ENCODE results near the gene GTPBP6. TPM values are rescaled to one million over a fixed set of nuclear protein-coding genes. Genes with fewer than 3 reads are reported as not detected.
A peak's percentile ranks its signal among the peaks of the same experiment; 100 is the strongest.

Gene GTPBP6
- total and polyA plus RNA-seq, 2 experiments from 2014 or later: 41.4 to 66.8 TPM

- no peaks in the 10 kb centered on the region for H3K27me3 ChIP-seq (ENCODE audit: insufficient read depth)
Observed at GRCh38 chrX:274904-275475, 43.6 kb downstream of the GTPBP6 start.

DNA sequence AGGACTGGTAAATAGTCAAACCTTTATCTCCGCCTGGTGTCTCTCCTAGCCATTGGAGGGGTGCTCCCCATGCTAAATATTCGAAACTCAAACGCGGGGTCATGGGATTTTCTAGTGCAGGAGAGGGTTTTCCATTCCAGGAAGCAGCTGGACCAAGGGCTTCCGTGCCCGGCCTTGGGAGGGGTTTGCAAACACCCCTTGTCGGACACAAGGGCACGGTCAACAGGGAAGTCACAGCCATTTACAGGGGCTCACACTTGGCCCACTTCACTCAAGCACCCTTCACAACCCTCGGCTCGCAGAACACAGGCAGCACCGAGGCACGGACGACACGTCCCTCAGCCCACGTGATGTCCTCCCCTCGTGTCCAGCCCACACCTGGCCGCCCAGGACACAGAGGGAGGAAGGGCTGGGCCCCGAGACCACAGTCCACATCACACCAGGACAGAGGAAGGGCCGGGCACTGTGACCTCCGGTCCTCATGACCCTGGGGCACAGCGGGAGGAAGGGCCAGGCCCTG lies 47.7 kb downstream of the GTPBP6 start:
- Histone ChIP-seq H3K79me2 (replicated peaks; ENCODE audit: insufficient read depth) (no peaks in the 10 kb centered on the region), H2AFZ (no peak overlapping the region), H3F3A (replicated peaks; ENCODE audit: low read depth) (0 out of 2 replicates have a peak, but pooled peaks cover 3% of the 10 kb centered on the region), H4K20me1 (replicated peaks; ENCODE audit: insufficient read depth) (no peaks in the 10 kb centered on the region), H3K4me2 (0 out of 2 replicates have a peak overlapping the region, but pooled peaks have one; percentile 8), H3K27me3 (ENCODE audit: insufficient read depth) (no peaks in the 10 kb centered on the region), H3K4me3 (0 out of 2 replicates have a peak overlapping the region, but pooled peaks have one; percentile 17), H3K4me1 (ENCODE audit: insufficient read depth) (no peaks in the 10 kb centered on the region; the same call in 1 of the 2 replicates), H3K9me2 (ENCODE audit: insufficient read depth) (no peaks in the 10 kb centered on the region), H3K36me3 (ENCODE audit: insufficient read depth) (no peaks in the 10 kb centered on the region), H3K27ac (ENCODE audit: low read depth) (no peak overlapping the region)
- no peaks in the 10 kb centered on the region for H3K4me1 Mint-ChIP-seq
- no peaks in the 10 kb centered on the region for H3K36me3 Mint-ChIP-seq (ENCODE audit: low read depth)
- peaks cover 7% of the 10 kb centered on the region for H3K27me3 Mint-ChIP-seq (ENCODE audit: insufficient read depth, low read depth, poor library complexity)
- ATAC-seq (no peak), DNase-seq (ENCODE audit: low spot score) (peak; percentile 43)
- no peak overlapping the region for H3K4me3 Mint-ChIP-seq
- H3K27ac Mint-ChIP-seq: no peak overlapping the region
- H3K9me3 Mint-ChIP-seq: peaks cover 12% of the 10 kb centered on the region
- TF ChIP-seq POLR2AphosphoS5 (IDR thresholded peaks at IDR 0.05; ENCODE audit: low read depth): no peak
- TF ChIP-seq CREB1 (CRISPR knock-in tag; IDR thresholded peaks at IDR 0.05; ENCODE audit: low read depth): no peak
- TF ChIP-seq, protein P1, sequence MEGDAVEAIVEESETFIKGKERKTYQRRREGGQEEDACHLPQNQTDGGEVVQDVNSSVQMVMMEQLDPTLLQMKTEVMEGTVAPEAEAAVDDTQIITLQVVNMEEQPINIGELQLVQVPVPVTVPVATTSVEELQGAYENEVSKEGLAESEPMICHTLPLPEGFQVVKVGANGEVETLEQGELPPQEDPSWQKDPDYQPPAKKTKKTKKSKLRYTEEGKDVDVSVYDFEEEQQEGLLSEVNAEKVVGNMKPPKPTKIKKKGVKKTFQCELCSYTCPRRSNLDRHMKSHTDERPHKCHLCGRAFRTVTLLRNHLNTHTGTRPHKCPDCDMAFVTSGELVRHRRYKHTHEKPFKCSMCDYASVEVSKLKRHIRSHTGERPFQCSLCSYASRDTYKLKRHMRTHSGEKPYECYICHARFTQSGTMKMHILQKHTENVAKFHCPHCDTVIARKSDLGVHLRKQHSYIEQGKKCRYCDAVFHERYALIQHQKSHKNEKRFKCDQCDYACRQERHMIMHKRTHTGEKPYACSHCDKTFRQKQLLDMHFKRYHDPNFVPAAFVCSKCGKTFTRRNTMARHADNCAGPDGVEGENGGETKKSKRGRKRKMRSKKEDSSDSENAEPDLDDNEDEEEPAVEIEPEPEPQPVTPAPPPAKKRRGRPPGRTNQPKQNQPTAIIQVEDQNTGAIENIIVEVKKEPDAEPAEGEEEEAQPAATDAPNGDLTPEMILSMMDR (conservative IDR thresholded peaks at IDR 0.05; ENCODE audit: low read depth in 2 of 2): no peak
- no peak for TF ChIP-seq EZH2phosphoT487 (IDR thresholded peaks at IDR 0.05; ENCODE audit: unreplicated experiment)
- TF ChIP-seq STAT1 (IDR thresholded peaks at IDR 0.05; ENCODE audit: unreplicated experiment): no peak
- TF ChIP-seq ZNF331 (CRISPR knock-in tag; IDR thresholded peaks at IDR 0.05; ENCODE audit: low read depth): no peak
- TF ChIP-seq ZNF462 (CRISPR knock-in tag; IDR thresholded peaks at IDR 0.05): no peak

More at GRCh38 chrX:274904-275475, 43.6 kb downstream of the GTPBP6 start:
- ATAC-seq (peak; percentile 13), DNase-seq (ENCODE audit: low spot score) (peak; percentile 86)
- Histone ChIP-seq H3K79me2 (replicated peaks; ENCODE audit: insufficient read depth) (peaks cover 17% of the 10 kb centered on the region), H3K4me2 (peak overlapping the region; percentile 95), H3F3A (replicated peaks; ENCODE audit: low read depth) (peaks cover 10% of the 10 kb centered on the region), H3K36me3 (ENCODE audit: insufficient read depth) (no peaks in the 10 kb centered on the region; the same call in 1 of the 2 replicates), H3K4me1 (ENCODE audit: insufficient read depth) (peaks cover 10% of the 10 kb centered on the region; the same call in 1 of the 2 replicates), H4K20me1 (replicated peaks; ENCODE audit: insufficient read depth) (no peaks in the 10 kb centered on the region), H3K27ac (ENCODE audit: low read depth) (no peak overlapping the region), H2AFZ (no peak overlapping the region), H3K9me2 (ENCODE audit: insufficient read depth) (no peaks in the 10 kb centered on the region), H3K4me3 (peak overlapping the region; percentile 83; the same call in 1 of the 2 replicates)
- Mint-ChIP-seq H3K27me3 (ENCODE audit: insufficient read depth, low read depth, poor library complexity) (peaks cover 15% of the 10 kb centered on the region), H3K4me1 (peaks cover 12% of the 10 kb centered on the region), H3K27ac (no peak overlapping the region), H3K36me3 (ENCODE audit: low read depth) (peaks cover 15% of the 10 kb centered on the region), H3K4me3 (peak overlapping the region; percentile 68), H3K9me3 (peaks cover 12% of the 10 kb centered on the region)
- TF ChIP-seq, protein P1 (conservative IDR thresholded peaks at IDR 0.05; ENCODE audit: low read depth in 2 of 2): no peak
- TF ChIP-seq POLR2AphosphoS5 (IDR thresholded peaks at IDR 0.05; ENCODE audit: low read depth): peak; percentile 23; the same call in 1 of the 2 replicates
